Mammary epithelial cell (primary cell): ENCODE measurements around the gene FAM3A.

Source experiments
- EZH2 ChIP-seq: IDR thresholded peaks from 2 replicates; pipeline ENCODE4 v1.6.1; 2012; ENCODE audit warnings: low read length, inconsistent platforms, borderline replicate concordance
- TF ChIP-seq, protein P1 (sequence below), 2 donors: IDR thresholded peaks in 1 of 2; conservative IDR thresholded peaks in 1 of 2; 2 replicates each; pipeline ENCODE4 v1.5.1; 2011 to 2012; ENCODE audit warnings: inconsistent platforms in 2 of 2, low read length in 2 of 2, mild to moderate bottlenecking in 2 of 2, control low read depth in 1 of 2, low read depth in 1 of 2; ENCODE audit not compliant: insufficient read depth in 1 of 2; ENCODE audit errors: extremely low read depth in 1 of 2

DNA sequence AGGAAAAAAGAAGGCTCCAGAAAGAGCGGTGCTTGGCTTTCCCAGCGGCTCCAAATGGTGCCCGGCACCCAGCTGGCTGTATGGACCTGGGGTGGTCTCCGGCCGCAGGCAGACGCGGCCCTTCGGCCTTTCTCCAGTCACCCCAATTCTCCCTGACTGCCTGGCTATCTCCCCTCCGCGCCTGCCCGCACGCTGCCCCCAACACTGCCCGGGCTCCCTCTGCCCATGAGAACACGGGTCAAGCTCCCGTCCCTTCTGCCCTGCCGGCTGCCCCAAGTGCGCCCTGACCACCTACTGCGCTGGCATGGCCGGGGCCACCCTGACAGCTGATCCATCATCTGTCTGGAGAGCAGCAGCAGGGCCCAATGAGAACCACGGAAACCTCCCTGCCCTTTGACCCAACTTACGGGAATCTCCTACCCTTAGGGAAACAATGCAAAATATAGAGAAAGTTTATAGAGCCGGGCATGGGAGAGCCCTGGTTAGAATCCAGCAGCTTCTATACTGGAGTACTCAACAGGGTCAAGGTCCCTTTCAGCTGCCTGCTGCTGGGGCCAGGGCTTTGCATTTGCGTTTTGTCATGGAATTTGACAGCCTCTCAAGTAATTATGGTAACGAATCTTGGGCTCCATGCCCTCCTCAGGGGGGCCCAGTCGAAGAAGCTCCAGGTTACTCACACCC is 1.2 kb upstream of the FAM3A start:
- TF ChIP-seq, protein P1, sequence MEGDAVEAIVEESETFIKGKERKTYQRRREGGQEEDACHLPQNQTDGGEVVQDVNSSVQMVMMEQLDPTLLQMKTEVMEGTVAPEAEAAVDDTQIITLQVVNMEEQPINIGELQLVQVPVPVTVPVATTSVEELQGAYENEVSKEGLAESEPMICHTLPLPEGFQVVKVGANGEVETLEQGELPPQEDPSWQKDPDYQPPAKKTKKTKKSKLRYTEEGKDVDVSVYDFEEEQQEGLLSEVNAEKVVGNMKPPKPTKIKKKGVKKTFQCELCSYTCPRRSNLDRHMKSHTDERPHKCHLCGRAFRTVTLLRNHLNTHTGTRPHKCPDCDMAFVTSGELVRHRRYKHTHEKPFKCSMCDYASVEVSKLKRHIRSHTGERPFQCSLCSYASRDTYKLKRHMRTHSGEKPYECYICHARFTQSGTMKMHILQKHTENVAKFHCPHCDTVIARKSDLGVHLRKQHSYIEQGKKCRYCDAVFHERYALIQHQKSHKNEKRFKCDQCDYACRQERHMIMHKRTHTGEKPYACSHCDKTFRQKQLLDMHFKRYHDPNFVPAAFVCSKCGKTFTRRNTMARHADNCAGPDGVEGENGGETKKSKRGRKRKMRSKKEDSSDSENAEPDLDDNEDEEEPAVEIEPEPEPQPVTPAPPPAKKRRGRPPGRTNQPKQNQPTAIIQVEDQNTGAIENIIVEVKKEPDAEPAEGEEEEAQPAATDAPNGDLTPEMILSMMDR (conservative IDR thresholded peaks at IDR 0.05 in 1 of 2, IDR thresholded peaks at IDR 0.05 in 1 of 2; ENCODE audit: extremely low read depth in 1 of 2, insufficient read depth in 1 of 2, low read depth in 1 of 2, low read length in 2 of 2) = no peak
- no peak for TF ChIP-seq EZH2
